WERI-Rb-1 (cell line): ENCODE measurements around the gene IL21.

Experiments
- DNase-seq: peaks from one replicate; pipeline ENCODE4 v3.0.0-alpha.2; 2020
- H3K27ac ChIP-seq: fragments of 250-450 bp; sonication (Bioruptor Pico); 2 replicates; pipeline ENCODE4 v1.5.1; 2020; ENCODE audit warnings: mild to moderate bottlenecking, moderate library complexity
- H3K27me3 ChIP-seq: fragments of 250-450 bp; sonication (Bioruptor Pico); 2 replicates; pipeline ENCODE4 v1.5.1; 2021; ENCODE audit warnings: mild to moderate bottlenecking, low read depth, moderate library complexity; ENCODE audit not compliant: insufficient read depth, severe bottlenecking
- H3K36me3 ChIP-seq: fragments of 250-450 bp; sonication (Bioruptor Pico); 2 replicates; pipeline ENCODE4 v1.5.1; 2020; ENCODE audit warnings: mild to moderate bottlenecking, moderate library complexity
- H3K4me3 ChIP-seq: 2 replicates; pipeline ENCODE4 v1.5.1; 2011; ENCODE audit warnings: low read depth, mild to moderate bottlenecking, control low read depth, low read length
- H3K9me3 ChIP-seq: fragments of 250-450 bp; sonication (Bioruptor Pico); 2 replicates; pipeline ENCODE4 v1.5.1; 2021; ENCODE audit warnings: mild to moderate bottlenecking, moderate library complexity; ENCODE audit not compliant: severe bottlenecking
- TF ChIP-seq, protein P1 (sequence below): IDR thresholded peaks from 2 replicates; pipeline ENCODE4 v1.5.1; 2011; ENCODE audit warnings: low read depth, mild to moderate bottlenecking, control low read depth, inconsistent platforms, low read length

IL21 gene

DNA sequence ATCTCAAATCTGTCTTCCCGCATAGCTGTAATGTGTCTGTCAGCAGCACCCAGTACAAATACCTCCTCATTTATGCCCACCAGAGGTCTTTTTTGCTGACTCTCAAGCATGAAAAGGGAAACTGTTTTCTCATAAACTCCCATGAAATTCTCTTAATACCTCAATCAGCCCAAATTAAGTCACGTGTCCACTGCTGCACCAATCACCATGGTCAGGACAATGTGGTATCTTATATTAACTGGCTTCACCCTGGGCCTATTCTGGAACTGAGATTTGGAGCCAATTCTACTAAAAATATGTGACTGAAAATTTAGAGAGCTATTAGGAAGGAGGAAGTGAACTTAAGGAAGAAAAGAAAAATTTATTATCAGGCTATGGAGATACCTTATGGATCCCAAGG is 58.4 kb downstream of the IL21 start:
- no peak overlapping the region for H3K27ac ChIP-seq
- no peak overlapping the region for H3K4me3 ChIP-seq
- H3K27me3 ChIP-seq: no peaks in the 10 kb centered on the region
- DNase-seq: no peak
- TF ChIP-seq, protein P1, sequence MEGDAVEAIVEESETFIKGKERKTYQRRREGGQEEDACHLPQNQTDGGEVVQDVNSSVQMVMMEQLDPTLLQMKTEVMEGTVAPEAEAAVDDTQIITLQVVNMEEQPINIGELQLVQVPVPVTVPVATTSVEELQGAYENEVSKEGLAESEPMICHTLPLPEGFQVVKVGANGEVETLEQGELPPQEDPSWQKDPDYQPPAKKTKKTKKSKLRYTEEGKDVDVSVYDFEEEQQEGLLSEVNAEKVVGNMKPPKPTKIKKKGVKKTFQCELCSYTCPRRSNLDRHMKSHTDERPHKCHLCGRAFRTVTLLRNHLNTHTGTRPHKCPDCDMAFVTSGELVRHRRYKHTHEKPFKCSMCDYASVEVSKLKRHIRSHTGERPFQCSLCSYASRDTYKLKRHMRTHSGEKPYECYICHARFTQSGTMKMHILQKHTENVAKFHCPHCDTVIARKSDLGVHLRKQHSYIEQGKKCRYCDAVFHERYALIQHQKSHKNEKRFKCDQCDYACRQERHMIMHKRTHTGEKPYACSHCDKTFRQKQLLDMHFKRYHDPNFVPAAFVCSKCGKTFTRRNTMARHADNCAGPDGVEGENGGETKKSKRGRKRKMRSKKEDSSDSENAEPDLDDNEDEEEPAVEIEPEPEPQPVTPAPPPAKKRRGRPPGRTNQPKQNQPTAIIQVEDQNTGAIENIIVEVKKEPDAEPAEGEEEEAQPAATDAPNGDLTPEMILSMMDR: no peak
- H3K9me3 ChIP-seq: no peaks in the 10 kb centered on the region
- no peaks in the 10 kb centered on the region for H3K36me3 ChIP-seq
